Mesodermal cell (in vitro differentiated cells): ENCODE data around the gene HMGCL.
A peak's percentile ranks its signal among the peaks of the same experiment; 100 is the strongest.
"Not testable (repeated sequence)": the region's sequence is repeated elsewhere in the genome, so short reads cannot be mapped to it uniquely, and the experiment has no call there.

Source experiments
- H3K27ac ChIP-seq: 2 replicates; pipeline ENCODE4 v1.7.0; 2013; ENCODE audit warnings: mild to moderate bottlenecking, low read depth, low read length, moderate library complexity; ENCODE audit not compliant: severe bottlenecking
- H3K36me3 ChIP-seq: 2 replicates; pipeline ENCODE4 v1.7.1; 2013; ENCODE audit warnings: mild to moderate bottlenecking, low read length, moderate library complexity; ENCODE audit not compliant: control insufficient read depth, insufficient read depth
- H3K4me1 ChIP-seq: one replicate; pipeline ENCODE4 v1.7.1; 2013; ENCODE audit warnings: mild to moderate bottlenecking, low read length; ENCODE audit not compliant: insufficient read depth, control insufficient read depth, poor library complexity, severe bottlenecking
- H3K4me3 ChIP-seq: 2 replicates; pipeline ENCODE4 v1.7.0; 2013; ENCODE audit warnings: low read length, control low read depth, mild to moderate bottlenecking; ENCODE audit not compliant: insufficient read depth, poor library complexity, severe bottlenecking; ENCODE audit errors: extremely low read depth
- H3K9me3 ChIP-seq: 2 replicates; pipeline ENCODE4 v1.7.1; 2013; ENCODE audit warnings: mild to moderate bottlenecking, low read length, moderate library complexity; ENCODE audit not compliant: control insufficient read depth
- WGBS, 2 experiments: methylation state at CpG; one replicate each; pipeline ENCODE4 v1.1.5; 2013; ENCODE audit warnings: missing lambda C conversion rate in 2 of 2; ENCODE audit not compliant: insufficient coverage in 2 of 2; 5-methylcytosine and 5-hydroxymethylcytosine counted together

Gene HMGCL

GRCh38 chr1:23826590-23826989 lies 1.4 kb upstream of the HMGCL start:
- WGBS, 2 experiments, result 93 to 94% methylated on average over 12 of the region's 13 CpGs
- not testable (repeated sequence) for H3K36me3 ChIP-seq, H3K4me1 ChIP-seq, H3K27ac ChIP-seq, H3K4me3 ChIP-seq, H3K9me3 ChIP-seq

DNA sequence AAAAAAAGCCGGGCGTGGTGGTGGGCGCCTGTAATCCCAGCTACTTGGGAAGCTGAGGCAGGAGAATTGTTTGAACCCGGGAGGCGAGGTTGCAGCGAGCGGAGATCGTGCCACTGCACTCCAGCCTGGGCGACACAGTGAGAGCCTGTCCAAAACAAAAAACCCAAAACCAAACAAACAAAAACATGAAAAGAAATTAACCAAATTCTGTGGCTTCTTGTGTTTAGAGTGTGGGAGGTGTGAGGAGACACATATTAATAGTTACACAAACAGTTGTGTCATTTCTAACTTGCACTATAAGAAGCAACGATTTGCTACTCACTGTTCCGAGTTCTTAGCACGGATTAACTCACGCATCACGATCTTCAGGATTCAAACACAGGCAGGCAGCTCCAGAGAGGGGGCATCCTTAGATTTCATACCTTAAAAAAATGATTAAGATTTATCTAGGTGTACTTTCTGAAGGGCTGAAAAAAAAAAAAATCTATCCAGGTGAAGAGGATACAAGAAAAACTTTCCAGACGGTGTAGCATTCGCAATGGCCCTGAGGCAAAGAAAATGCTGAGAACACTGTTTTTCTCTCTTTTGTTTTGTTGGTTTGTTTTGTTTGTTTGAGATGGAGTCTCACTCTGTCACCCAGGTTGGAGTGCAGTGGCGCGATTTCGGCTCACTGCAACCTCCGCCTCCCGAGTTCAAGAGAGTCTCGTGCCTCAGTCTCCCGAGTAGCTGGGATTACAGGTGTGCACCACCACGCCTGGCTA lies 713 bp upstream of the HMGCL start:
- Histone ChIP-seq H3K27ac (peak overlapping the region; percentile 10), H3K4me3 (peak overlapping the region; percentile 72), H3K9me3 (no peaks in the 10 kb centered on the region), H3K36me3 (no peaks in the 10 kb centered on the region), H3K4me1 (peaks cover 5% of the 10 kb centered on the region)
- WGBS, 2 experiments, result 74 to 82% methylated on average over 13 to 18 of the region's 24 CpGs

DNA sequence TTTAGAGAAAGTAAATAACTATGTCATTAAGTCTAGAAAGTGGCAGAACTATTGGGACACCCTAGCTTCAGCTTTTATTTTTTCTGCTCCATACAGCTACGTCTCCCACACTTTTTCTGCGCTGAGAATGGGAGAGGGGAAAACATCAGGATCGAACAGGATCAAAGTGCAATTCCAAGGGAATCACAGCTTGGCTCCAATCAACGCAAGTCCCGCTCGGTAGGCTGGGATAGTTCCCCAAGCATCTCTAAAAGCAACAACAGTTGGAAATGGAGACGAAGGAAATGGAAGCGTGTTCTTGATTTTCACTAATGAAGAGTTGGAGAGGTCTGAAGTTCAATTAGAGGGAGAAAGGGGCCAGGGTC lies 536 bp downstream of the HMGCL start:
- 3 to 9% methylated on average over 6 of the region's 8 CpGs for WGBS, 2 experiments
- H3K4me1 ChIP-seq, result peaks cover 5% of the 10 kb centered on the region
- H3K36me3 ChIP-seq, result no peaks in the 10 kb centered on the region
- H3K27ac ChIP-seq, result peak overlapping the region; percentile 55
- H3K9me3 ChIP-seq, result no peaks in the 10 kb centered on the region
- H3K4me3 ChIP-seq, result peak overlapping the region; percentile 72

GRCh38 chr1:23823767-23824166 lies 1.5 kb downstream of the HMGCL start:
- Histone ChIP-seq H3K36me3 (peaks cover 5% of the 10 kb centered on the region), H3K27ac (no peak overlapping the region), H3K4me3 (no peak overlapping the region), H3K4me1 (peaks cover 5% of the 10 kb centered on the region), H3K9me3 (no peaks in the 10 kb centered on the region)
- 93 to 94% methylated on average over 6 of the region's 7 CpGs for WGBS, 2 experiments

GRCh38 chr1:23817633-23818032 lies 7.6 kb downstream of the HMGCL start:
- Histone ChIP-seq H3K27ac (no peak overlapping the region), H3K9me3 (no peaks in the 10 kb centered on the region), H3K4me3 (no peak overlapping the region), H3K36me3 (peaks cover 33% of the 10 kb centered on the region), H3K4me1 (no peaks in the 10 kb centered on the region)
- 86 to 94% methylated on average over 2 of the region's 3 CpGs for WGBS, 2 experiments

GRCh38 chr1:23816906-23817305 lies 8.3 kb downstream of the HMGCL start:
- H3K36me3 ChIP-seq, result peaks cover 33% of the 10 kb centered on the region
- H3K4me1 ChIP-seq, result no peaks in the 10 kb centered on the region
- no peak overlapping the region for H3K27ac ChIP-seq
- H3K9me3 ChIP-seq, result no peaks in the 10 kb centered on the region
- H3K4me3 ChIP-seq, result no peak overlapping the region

- H3K4me3 ChIP-seq, result no peak overlapping the region
- peaks cover 33% of the 10 kb centered on the region for H3K36me3 ChIP-seq
- H3K4me1 ChIP-seq, result no peaks in the 10 kb centered on the region
- no peak overlapping the region for H3K27ac ChIP-seq
- 85 to 100% methylated on average over 1 to 3 of the region's 3 CpGs for WGBS, 2 experiments
- no peaks in the 10 kb centered on the region for H3K9me3 ChIP-seq
These were observed 8.9 kb downstream of the HMGCL start for GRCh38 chr1:23816361-23816760.

DNA sequence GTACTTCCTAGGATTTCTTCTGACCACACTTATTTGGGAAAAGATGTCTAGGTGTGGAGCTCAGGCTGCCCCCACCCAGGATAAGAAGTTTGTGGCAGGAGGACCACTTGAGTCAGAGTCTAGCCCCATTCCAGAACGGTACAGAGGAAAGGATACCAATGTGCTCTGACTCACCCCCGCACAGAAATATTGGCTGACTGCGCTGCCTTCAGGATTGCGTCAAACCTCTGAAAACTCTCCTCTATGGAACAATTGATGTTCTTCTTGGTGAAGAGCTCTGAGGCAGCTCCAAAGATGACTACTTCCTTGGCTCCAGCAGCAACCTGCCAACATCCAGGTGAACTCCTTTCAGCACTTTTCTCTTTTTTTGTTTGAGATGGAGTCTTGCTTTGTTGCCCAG lies 11.2 kb downstream of the HMGCL start:
- 97 to 100% methylated on average over 4 of the region's 4 CpGs for WGBS, 2 experiments
- Histone ChIP-seq H3K27ac (no peak overlapping the region), H3K9me3 (no peaks in the 10 kb centered on the region), H3K4me1 (no peaks in the 10 kb centered on the region), H3K4me3 (no peak overlapping the region), H3K36me3 (peaks cover 29% of the 10 kb centered on the region)

GRCh38 chr1:23810818-23811540 lies 14.2 kb downstream of the HMGCL start:
- Histone ChIP-seq H3K27ac (no peak overlapping the region), H3K4me3 (no peak overlapping the region), H3K9me3 (no peaks in the 10 kb centered on the region), H3K36me3 (peaks cover 24% of the 10 kb centered on the region), H3K4me1 (no peaks in the 10 kb centered on the region)
- WGBS, 2 experiments, result 69 to 77% methylated on average over 3 of the region's 3 CpGs

DNA sequence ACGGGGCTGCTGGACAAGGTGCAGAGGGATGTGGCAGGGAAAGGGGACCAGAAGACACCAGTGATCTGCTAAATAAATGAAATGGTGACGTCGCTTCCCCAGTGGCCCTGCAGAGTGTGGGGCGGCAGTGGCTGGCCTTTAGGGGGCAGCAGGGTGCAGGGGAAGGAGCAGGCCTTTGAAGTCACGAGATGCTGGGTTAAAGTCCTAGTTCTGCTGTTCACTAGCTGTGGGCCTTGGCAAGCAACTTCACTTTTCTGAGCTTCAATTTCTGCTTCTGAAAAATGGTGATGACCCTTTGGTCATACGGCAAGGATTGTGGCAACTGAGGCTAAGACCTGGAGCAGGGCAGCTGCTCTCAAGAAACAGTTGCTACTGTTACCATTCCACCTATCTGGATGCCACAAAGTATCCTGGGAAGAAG lies 15.5 kb downstream of the HMGCL start:
- no peaks in the 10 kb centered on the region for H3K9me3 ChIP-seq
- peaks cover 19% of the 10 kb centered on the region for H3K36me3 ChIP-seq
- 25 to 30% methylated on average over 5 to 6 of the region's 6 CpGs for WGBS, 2 experiments
- no peak overlapping the region for H3K27ac ChIP-seq
- no peaks in the 10 kb centered on the region for H3K4me1 ChIP-seq
- no peak overlapping the region for H3K4me3 ChIP-seq

- Histone ChIP-seq H3K9me3 (no peaks in the 10 kb centered on the region), H3K36me3 (peaks cover 9% of the 10 kb centered on the region), H3K4me3 (no peak overlapping the region), H3K27ac (no peak overlapping the region), H3K4me1 (no peaks in the 10 kb centered on the region)
- WGBS, 2 experiments, result 86 to 96% methylated on average over 2 of the region's 3 CpGs
These were observed 17.8 kb downstream of the HMGCL start for GRCh38 chr1:23807453-23807852.
